SK-N-DZ (cell line): ENCODE data around the gene ATG9B.

ENCODE experiments used
- DNase-seq: peaks from one replicate; pipeline ENCODE4 v3.0.0-alpha.2; 2015; ENCODE audit warnings: low spot score

ATG9B gene

GRCh38 chr7:151003572-151003971, 20.7 kb downstream of the ATG9B start:
- no peak for DNase-seq

- no peak for DNase-seq
These were observed 22.7 kb downstream of the ATG9B start for GRCh38 chr7:151001546-151001945.

- no peak for DNase-seq
These were observed 23.3 kb downstream of the ATG9B start for GRCh38 chr7:151000897-151001495.

- DNase-seq = no peak
These were observed 24.6 kb downstream of the ATG9B start for GRCh38 chr7:150999497-151000230.

GRCh38 chr7:150999001-150999400, 25.3 kb downstream of the ATG9B start:
- DNase-seq = no peak

- no peak for DNase-seq
These were observed 26.0 kb downstream of the ATG9B start for GRCh38 chr7:150998341-150998740.

GRCh38 chr7:150997817-150998216, 26.5 kb downstream of the ATG9B start:
- no peak for DNase-seq

GRCh38 chr7:150997075-150997511, 27.2 kb downstream of the ATG9B start:
- DNase-seq = no peak

GRCh38 chr7:150996376-150997074, 27.8 kb downstream of the ATG9B start:
- peak; percentile 50 for DNase-seq

- DNase-seq = peak; percentile 64
These were observed 29.3 kb downstream of the ATG9B start for GRCh38 chr7:150994838-150995510.

GRCh38 chr7:150994141-150994837, 30.0 kb downstream of the ATG9B start:
- peak; percentile 75 for DNase-seq

GRCh38 chr7:150993511-150993910, 30.8 kb downstream of the ATG9B start:
- DNase-seq = peak; percentile 59

GRCh38 chr7:150992833-150993302, 31.4 kb downstream of the ATG9B start:
- peak; percentile 88 for DNase-seq

GRCh38 chr7:150992051-150992640, 32.1 kb downstream of the ATG9B start:
- DNase-seq = no peak

- no peak for DNase-seq
These were observed 33.7 kb downstream of the ATG9B start, which contains the start of gene NOS3 for GRCh38 chr7:150990416-150991186. TSS of gene NOS3 (plus strand) at chr7:150991017. CDS start at chr7:150993804, 2,787 bp downstream.

- DNase-seq = no peak
These were observed 34.8 kb downstream of the ATG9B start for GRCh38 chr7:150989456-150989855.

- peak; percentile 87 for DNase-seq
These were observed 35.8 kb downstream of the ATG9B start for GRCh38 chr7:150988230-150989226.

GRCh38 chr7:150986556-150986955, 37.7 kb downstream of the ATG9B start:
- DNase-seq = no peak

- DNase-seq = peak; percentile 80
These were observed 38.2 kb downstream of the ATG9B start for GRCh38 chr7:150986099-150986512.
